Measurements from ENCODE around the gene SIDT1. TPM values are rescaled to one million over a fixed set of nuclear protein-coding genes. Genes with fewer than 3 reads are reported as not detected.

Gene SIDT1
- total and polyA plus RNA-seq, 3 donors from 2014 or later = 5.0 to 8.6 (median 5.9) TPM

DNA sequence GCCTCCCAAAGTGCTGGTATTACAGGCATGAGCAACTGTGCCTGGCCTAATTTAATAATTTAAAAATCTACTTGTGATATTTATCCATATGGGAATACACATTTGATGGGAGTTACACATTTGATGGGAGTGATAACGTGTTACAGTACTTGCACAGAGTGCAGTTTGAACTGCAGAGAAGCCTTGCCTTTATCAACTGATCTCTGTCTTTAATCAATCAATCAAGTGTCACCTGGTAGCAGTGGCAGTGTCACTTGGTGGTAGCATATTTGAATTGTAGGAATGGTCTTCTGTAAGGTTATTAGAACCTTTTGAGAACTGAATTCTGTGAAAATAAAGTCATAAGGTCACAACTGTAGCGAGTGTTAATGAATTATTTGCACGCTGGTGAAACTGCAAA, 37.8 kb downstream of the SIDT1 start:
- intact Hi-C loops (cut with DNase I; ENCODE audit: low total_unique reads) = no loop called here
- 93 to 95% methylated on average over 3 of the region's 3 CpGs for WGBS, 2 donors

DNA sequence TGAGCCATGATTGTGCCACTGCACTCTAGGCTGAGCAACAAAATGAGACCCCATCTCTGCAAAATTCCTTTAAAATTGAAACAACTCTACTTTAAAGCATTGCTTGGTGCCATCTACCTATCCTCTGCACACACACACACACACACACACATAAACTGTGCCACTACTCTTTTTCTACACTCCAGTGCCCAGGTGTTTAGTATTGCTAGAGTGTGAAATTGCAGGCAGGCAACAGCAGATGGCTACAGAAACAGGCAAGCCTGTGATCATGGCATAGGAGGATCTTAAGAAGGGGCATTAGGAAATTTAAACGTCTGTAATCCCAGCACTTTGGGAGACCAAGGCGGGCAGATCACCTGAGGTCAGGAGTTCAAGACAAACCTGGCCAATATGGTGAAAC, 39.0 kb downstream of the SIDT1 start:
- no peaks in the 10 kb centered on the region for H3K36me3 ChIP-seq (ENCODE audit: low read depth, missing control alignments)
- peaks cover 3% of the 10 kb centered on the region for H3K4me1 ChIP-seq
- DNase-seq = no peak
- no peaks in the 10 kb centered on the region for H3K27me3 ChIP-seq
- H3K9me3 ChIP-seq = no peaks in the 10 kb centered on the region
- intact Hi-C loops (cut with DNase I; ENCODE audit: low total_unique reads) = no loop called here
- no peak for TF ChIP-seq POLR2A (IDR thresholded peaks at IDR 0.05)
- TF ChIP-seq, protein P1, sequence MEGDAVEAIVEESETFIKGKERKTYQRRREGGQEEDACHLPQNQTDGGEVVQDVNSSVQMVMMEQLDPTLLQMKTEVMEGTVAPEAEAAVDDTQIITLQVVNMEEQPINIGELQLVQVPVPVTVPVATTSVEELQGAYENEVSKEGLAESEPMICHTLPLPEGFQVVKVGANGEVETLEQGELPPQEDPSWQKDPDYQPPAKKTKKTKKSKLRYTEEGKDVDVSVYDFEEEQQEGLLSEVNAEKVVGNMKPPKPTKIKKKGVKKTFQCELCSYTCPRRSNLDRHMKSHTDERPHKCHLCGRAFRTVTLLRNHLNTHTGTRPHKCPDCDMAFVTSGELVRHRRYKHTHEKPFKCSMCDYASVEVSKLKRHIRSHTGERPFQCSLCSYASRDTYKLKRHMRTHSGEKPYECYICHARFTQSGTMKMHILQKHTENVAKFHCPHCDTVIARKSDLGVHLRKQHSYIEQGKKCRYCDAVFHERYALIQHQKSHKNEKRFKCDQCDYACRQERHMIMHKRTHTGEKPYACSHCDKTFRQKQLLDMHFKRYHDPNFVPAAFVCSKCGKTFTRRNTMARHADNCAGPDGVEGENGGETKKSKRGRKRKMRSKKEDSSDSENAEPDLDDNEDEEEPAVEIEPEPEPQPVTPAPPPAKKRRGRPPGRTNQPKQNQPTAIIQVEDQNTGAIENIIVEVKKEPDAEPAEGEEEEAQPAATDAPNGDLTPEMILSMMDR (IDR thresholded peaks at IDR 0.05) = no peak
- WGBS, 2 donors = 50 to 55% methylated on average over 2 of the region's 2 CpGs
- no peak overlapping the region for H3K4me3 ChIP-seq
- H3K27ac ChIP-seq = no peak overlapping the region

More for the DNA sequence above, 37.8 kb downstream of the SIDT1 start:
- TF ChIP-seq, protein P1 (IDR thresholded peaks at IDR 0.05) = no peak
- TF ChIP-seq POLR2A (IDR thresholded peaks at IDR 0.05) = no peak
- no peaks in the 10 kb centered on the region for H3K27me3 ChIP-seq
- no peaks in the 10 kb centered on the region for H3K36me3 ChIP-seq (ENCODE audit: low read depth, missing control alignments)
- no peak overlapping the region for H3K4me3 ChIP-seq
- no peak overlapping the region for H3K27ac ChIP-seq
- no peaks in the 10 kb centered on the region for H3K9me3 ChIP-seq
- DNase-seq = no peak
- H3K4me1 ChIP-seq = peaks cover 3% of the 10 kb centered on the region

DNA sequence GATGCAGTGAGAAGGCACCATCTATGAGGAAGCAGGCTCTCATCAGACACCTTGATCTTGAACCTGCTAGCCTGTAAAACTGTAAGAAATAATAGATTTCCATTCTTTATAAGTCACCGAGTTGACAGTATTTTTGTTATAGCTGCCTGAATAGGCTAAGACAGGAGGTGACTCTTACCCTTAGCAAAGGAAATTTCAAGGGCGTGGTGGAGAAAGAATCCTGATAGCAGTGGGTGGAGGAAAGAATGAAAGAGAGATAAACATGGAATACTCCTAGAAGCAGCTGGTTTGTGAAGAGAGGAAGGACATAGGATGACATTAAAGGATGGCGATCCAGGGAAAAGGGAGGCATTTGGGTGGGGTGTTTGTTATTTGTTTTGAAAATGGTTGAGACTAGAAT, 41.4 kb downstream of the SIDT1 start:
- intact Hi-C loops (cut with DNase I; ENCODE audit: low total_unique reads) = no loop called here
- TF ChIP-seq, protein P1 (IDR thresholded peaks at IDR 0.05) = no peak
- no peak for TF ChIP-seq POLR2A (IDR thresholded peaks at IDR 0.05)
- 63 to 69% methylated on average over 3 of the region's 3 CpGs for WGBS, 2 donors
- H3K4me1 ChIP-seq = peaks cover 3% of the 10 kb centered on the region
- H3K4me3 ChIP-seq = no peak overlapping the region
- H3K9me3 ChIP-seq = no peaks in the 10 kb centered on the region
- no peak for DNase-seq
- peak overlapping the region in 1 of 2 donors; percentile 5 for H3K27ac ChIP-seq
- H3K27me3 ChIP-seq = no peaks in the 10 kb centered on the region
- no peaks in the 10 kb centered on the region for H3K36me3 ChIP-seq (ENCODE audit: low read depth, missing control alignments)

DNA sequence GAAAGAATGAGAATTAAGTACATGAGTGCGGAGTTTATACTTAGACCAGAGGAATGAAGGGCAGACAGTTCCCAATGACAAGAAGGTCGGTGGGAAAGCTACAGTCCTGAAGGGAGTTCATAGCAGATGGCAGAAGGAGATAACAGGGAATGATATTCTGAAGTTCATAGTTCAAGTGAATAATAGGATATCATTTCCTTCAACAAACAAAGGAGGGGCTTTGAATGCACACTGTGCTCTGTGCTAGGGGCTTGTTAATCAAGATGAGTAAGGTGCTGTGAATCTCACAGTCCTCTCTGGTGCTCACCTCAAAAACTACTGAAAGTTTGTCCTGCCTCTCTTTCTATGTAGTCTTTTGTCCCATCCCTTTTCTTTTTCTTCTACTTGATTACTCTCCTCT, 41.9 kb downstream of the SIDT1 start:
- WGBS, 2 donors = 68 to 76% methylated on average over 2 of the region's 2 CpGs
- H3K27ac ChIP-seq = peak overlapping the region in 1 of 2 donors; percentile 5
- no peak for DNase-seq
- peaks cover 3% of the 10 kb centered on the region for H3K4me1 ChIP-seq
- intact Hi-C loops (cut with DNase I; ENCODE audit: low total_unique reads) = no loop called here
- H3K4me3 ChIP-seq = no peak overlapping the region
- H3K9me3 ChIP-seq = no peaks in the 10 kb centered on the region
- H3K36me3 ChIP-seq (ENCODE audit: low read depth, missing control alignments) = no peaks in the 10 kb centered on the region
- no peak for TF ChIP-seq POLR2A (IDR thresholded peaks at IDR 0.05)
- TF ChIP-seq, protein P1 (IDR thresholded peaks at IDR 0.05) = no peak
- no peaks in the 10 kb centered on the region for H3K27me3 ChIP-seq

DNA sequence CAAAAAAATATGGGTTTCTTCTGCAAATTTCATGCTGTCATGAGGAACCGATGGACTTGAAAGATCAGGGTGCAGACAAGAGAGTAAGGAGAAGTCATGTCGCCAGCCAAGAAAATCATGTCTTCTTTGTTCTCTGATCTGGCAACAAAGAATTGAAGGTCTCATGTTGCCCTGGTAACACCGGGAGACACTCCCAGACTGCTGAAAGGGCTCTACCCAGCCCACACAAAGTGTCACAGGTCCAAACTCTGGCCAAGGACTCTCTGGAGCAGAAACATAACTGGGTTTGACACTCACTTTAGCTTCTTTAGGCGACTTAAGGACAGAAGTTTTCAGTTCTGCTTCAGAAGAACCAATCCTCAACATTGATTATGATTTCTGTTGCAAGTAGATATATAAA, 42.9 kb downstream of the SIDT1 start:
- no peaks in the 10 kb centered on the region for H3K36me3 ChIP-seq (ENCODE audit: low read depth, missing control alignments)
- WGBS, 2 donors = 24 to 32% methylated on average over 4 of the region's 4 CpGs
- TF ChIP-seq, protein P1 (IDR thresholded peaks at IDR 0.05) = no peak
- no peak for TF ChIP-seq POLR2A (IDR thresholded peaks at IDR 0.05)
- DNase-seq = peak; percentile 88
- no peaks in the 10 kb centered on the region for H3K27me3 ChIP-seq
- intact Hi-C loops (cut with DNase I; ENCODE audit: low total_unique reads) = no loop called here
- H3K4me1 ChIP-seq = peaks cover 3% of the 10 kb centered on the region
- no peaks in the 10 kb centered on the region for H3K9me3 ChIP-seq
- no peak overlapping the region for H3K4me3 ChIP-seq
- H3K27ac ChIP-seq = no peak overlapping the region
